ENCODE results near the gene CRYBG1. TPM values are rescaled to one million over a fixed set of nuclear protein-coding genes. Genes with fewer than 3 reads are reported as not detected.

The CRYBG1 gene
- total and polyA plus RNA-seq, 2 donors (not counting 3 experiments of a cell fraction or from before 2014, with no cell fraction given): 4.1 to 30.1 TPM

DNA sequence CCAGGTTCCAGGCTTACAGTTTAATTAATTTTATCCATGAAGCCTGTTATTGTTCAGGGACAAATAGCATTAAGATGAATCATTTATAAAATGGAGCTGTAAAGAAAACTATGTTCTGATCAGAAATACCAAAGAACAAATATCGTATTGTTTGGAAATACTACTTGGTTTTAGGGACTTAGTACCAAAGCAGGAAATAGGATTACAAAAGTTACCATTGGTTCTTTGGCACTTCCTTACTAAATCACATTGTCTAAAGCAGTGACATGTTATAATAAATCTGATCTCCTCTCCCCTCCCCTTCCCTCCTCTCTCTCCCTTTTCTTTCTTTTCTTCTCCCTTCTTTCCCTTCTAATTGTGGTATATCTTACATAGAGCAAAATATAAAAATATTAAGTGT lies 29.6 kb downstream of the CRYBG1 start:
- no peak for FAIRE-seq
- Histone ChIP-seq H3K27ac (ENCODE audit: insufficient read depth, low read depth, low read length) (no peak overlapping the region), H3K9me3 (replicated peaks; ENCODE audit: control insufficient read depth, insufficient read depth, low read length) (no peaks in the 10 kb centered on the region), H3K27me3 (ENCODE audit: control insufficient read depth in 2 of 2, insufficient read depth in 2 of 2, low read length in 2 of 2) (peaks cover 2% of the 10 kb centered on the region in 2 experiments), H3K4me2 (ENCODE audit: insufficient read depth, low read length) (no peak overlapping the region), H2AFZ (ENCODE audit: low read depth, low read length) (no peak overlapping the region), H3K79me2 (ENCODE audit: control insufficient read depth, insufficient read depth, low read length) (no peaks in the 10 kb centered on the region), H4K20me1 (replicated peaks; ENCODE audit: control insufficient read depth, extremely low read depth, insufficient read depth, low read length) (no peaks in the 10 kb centered on the region), H3K9me1 (replicated peaks; ENCODE audit: control insufficient read depth, extremely low read depth, insufficient read depth, low read length) (no peaks in the 10 kb centered on the region), H3K9ac (replicated peaks; ENCODE audit: extremely low read depth, insufficient read depth, low read length) (no peak overlapping the region), H3K36me3 (ENCODE audit: control insufficient read depth in 2 of 2, extremely low read depth in 1 of 2, insufficient read depth in 2 of 2, low read length in 2 of 2) (no peaks in the 10 kb centered on the region), H3K4me3 (replicated peaks in 1 of 3; ENCODE audit: insufficient read depth in 1 of 3, low read depth in 1 of 3, low read length in 3 of 3) (no peak overlapping the region), H3K4me1 (ENCODE audit: control insufficient read depth, extremely low read depth, insufficient read depth, low read length) (no peaks in the 10 kb centered on the region)
- ChIA-PET POLR2A (no interaction called here), CTCF (interaction anchor here (1.0 to 1.2 kb wide), 2 partner anchors 21 to 50 kb away, joined by 4 read pairs; no protein-coding TSS in a partner anchor)
- no peak for DNase-seq (ENCODE audit: low read depth, low spot score)
- dilution Hi-C loops (cut with MboI; ENCODE audit: extremely low pct_ligation_motif_present, low sequenced_read_pairs): no loop called here
- no peak for TF ChIP-seq POLR2AphosphoS5 (IDR thresholded peaks at IDR 0.05; ENCODE audit: insufficient read depth, low read depth, low read length)
- no peak for TF ChIP-seq JUN (IDR thresholded peaks at IDR 0.05; ENCODE audit: borderline replicate concordance, insufficient read depth, insufficient read length, low read depth)
- no peak for TF ChIP-seq GATA2 (IDR thresholded peaks at IDR 0.05; ENCODE audit: insufficient read depth, insufficient read length, low read depth, low read length)
- TF ChIP-seq MYC (IDR thresholded peaks at IDR 0.05; ENCODE audit: low read depth, low read length): no peak
- no peak for TF ChIP-seq POLR2A (IDR thresholded peaks at IDR 0.05; ENCODE audit: low read depth, low read length)
- BruUV-seq (replicated peaks): no TSS peak
- intact Hi-C loops (cut with micrococcal nuclease): no loop called here

DNA sequence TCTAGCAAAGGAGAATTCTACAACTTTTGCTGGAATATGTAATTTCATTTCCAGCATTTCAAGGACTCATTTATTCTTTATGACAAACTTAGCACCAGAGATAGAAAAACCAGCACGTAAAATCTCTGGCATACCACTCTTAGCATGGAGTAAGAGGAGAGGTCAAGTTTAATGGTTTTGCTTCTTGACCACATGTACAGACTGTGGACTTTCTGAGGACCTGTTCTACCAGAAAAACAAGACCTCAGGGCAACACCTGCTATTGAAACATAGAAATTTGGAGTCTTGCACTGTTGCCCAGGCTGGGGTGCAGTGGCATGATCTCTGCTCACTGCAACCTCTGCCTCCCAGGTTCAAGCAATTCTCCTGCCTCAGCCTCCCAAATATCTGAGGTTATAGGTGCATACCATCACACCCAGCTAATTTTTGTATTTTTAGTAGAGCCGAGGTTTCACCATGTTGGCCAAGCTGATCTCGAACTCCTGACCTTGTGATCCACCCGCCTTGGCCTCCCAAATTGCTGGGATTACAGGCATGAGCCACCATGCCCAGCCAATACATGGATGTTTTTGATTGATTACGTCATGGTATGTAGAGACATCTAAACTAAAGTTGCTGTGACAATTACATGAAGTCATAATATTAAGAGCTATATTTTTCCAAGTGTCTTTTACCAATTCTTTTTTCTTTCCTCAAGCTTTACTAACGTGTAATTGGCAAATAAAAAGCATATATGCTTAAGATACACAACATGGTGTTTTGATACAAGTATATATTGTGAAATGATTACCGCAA lies 36.1 kb downstream of the CRYBG1 start:
- no peak overlapping the region for H3K4me3 ChIP-seq (replicated peaks in 1 of 3; ENCODE audit: insufficient read depth in 1 of 3, low read depth in 1 of 3, low read length in 3 of 3)
- ChIA-PET CTCF (interaction anchor here (0.9 to 1.6 kb wide), 3 partner anchors 21 to 61 kb away, joined by 3 to 5 read pairs (median 3); partner anchors contain the start of gene CRYBG1), POLR2A (no interaction called here)
- intact Hi-C loops (cut with micrococcal nuclease) (no loop called here), dilution Hi-C loops (cut with MboI; ENCODE audit: extremely low pct_ligation_motif_present, low sequenced_read_pairs) (no loop called here)
- H3K4me1 ChIP-seq (ENCODE audit: control insufficient read depth, extremely low read depth, insufficient read depth, low read length): no peaks in the 10 kb centered on the region
- FAIRE-seq (no peak), DNase-seq (ENCODE audit: low read depth, low spot score) (no peak)
- no peak overlapping the region for H3K4me2 ChIP-seq (ENCODE audit: insufficient read depth, low read length)
- H2AFZ ChIP-seq (ENCODE audit: low read depth, low read length): no peak overlapping the region
- H3K9ac ChIP-seq (replicated peaks; ENCODE audit: extremely low read depth, insufficient read depth, low read length): no peak overlapping the region
- no peak overlapping the region for H3K27ac ChIP-seq (ENCODE audit: insufficient read depth, low read depth, low read length)
- H4K20me1 ChIP-seq (replicated peaks; ENCODE audit: control insufficient read depth, extremely low read depth, insufficient read depth, low read length): no peaks in the 10 kb centered on the region
- no peaks in the 10 kb centered on the region for H3K9me1 ChIP-seq (replicated peaks; ENCODE audit: control insufficient read depth, extremely low read depth, insufficient read depth, low read length)
- no peaks in the 10 kb centered on the region for H3K79me2 ChIP-seq (ENCODE audit: control insufficient read depth, insufficient read depth, low read length)
- TF ChIP-seq POLR2AphosphoS5 (IDR thresholded peaks at IDR 0.05; ENCODE audit: insufficient read depth, low read depth, low read length) (no peak), MYC (IDR thresholded peaks at IDR 0.05; ENCODE audit: low read depth, low read length) (no peak), FOS (IDR thresholded peaks at IDR 0.05; ENCODE audit: borderline replicate concordance, insufficient read depth, low read length) (no peak), EZH2 (IDR thresholded peaks at IDR 0.05; ENCODE audit: borderline replicate concordance, low read depth, low read length, severe bottlenecking) (no peak), POLR2A (IDR thresholded peaks at IDR 0.05; ENCODE audit: low read depth, low read length) (no peak), JUN (IDR thresholded peaks at IDR 0.05; ENCODE audit: borderline replicate concordance, insufficient read depth, insufficient read length, low read depth) (no peak), GATA2 (IDR thresholded peaks at IDR 0.05; ENCODE audit: insufficient read depth, insufficient read length, low read depth, low read length) (no peak)
- TF ChIP-seq, protein P1, sequence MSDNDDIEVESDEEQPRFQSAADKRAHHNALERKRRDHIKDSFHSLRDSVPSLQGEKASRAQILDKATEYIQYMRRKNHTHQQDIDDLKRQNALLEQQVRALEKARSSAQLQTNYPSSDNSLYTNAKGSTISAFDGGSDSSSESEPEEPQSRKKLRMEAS (IDR thresholded peaks at IDR 0.05; ENCODE audit: insufficient read depth, insufficient read length): no peak
- TF ChIP-seq, protein P2, sequence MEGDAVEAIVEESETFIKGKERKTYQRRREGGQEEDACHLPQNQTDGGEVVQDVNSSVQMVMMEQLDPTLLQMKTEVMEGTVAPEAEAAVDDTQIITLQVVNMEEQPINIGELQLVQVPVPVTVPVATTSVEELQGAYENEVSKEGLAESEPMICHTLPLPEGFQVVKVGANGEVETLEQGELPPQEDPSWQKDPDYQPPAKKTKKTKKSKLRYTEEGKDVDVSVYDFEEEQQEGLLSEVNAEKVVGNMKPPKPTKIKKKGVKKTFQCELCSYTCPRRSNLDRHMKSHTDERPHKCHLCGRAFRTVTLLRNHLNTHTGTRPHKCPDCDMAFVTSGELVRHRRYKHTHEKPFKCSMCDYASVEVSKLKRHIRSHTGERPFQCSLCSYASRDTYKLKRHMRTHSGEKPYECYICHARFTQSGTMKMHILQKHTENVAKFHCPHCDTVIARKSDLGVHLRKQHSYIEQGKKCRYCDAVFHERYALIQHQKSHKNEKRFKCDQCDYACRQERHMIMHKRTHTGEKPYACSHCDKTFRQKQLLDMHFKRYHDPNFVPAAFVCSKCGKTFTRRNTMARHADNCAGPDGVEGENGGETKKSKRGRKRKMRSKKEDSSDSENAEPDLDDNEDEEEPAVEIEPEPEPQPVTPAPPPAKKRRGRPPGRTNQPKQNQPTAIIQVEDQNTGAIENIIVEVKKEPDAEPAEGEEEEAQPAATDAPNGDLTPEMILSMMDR (IDR thresholded peaks at IDR 0.05; ENCODE audit: extremely low read depth in 1 of 2, insufficient read depth in 1 of 2, low read depth in 1 of 2, low read length in 2 of 2): no peak
- no TSS peak for BruUV-seq (replicated peaks)
- no peaks in the 10 kb centered on the region for H3K36me3 ChIP-seq (ENCODE audit: control insufficient read depth in 2 of 2, extremely low read depth in 1 of 2, insufficient read depth in 2 of 2, low read length in 2 of 2)
- H3K9me3 ChIP-seq (replicated peaks; ENCODE audit: control insufficient read depth, insufficient read depth, low read length): no peaks in the 10 kb centered on the region
- H3K27me3 ChIP-seq (ENCODE audit: control insufficient read depth in 2 of 2, insufficient read depth in 2 of 2, low read length in 2 of 2): peaks cover 0 to 2% of the 10 kb centered on the region in 2 experiments
